Measurements from ENCODE around the gene ZNF660.
"Not testable (repeated sequence)": the region's sequence is repeated elsewhere in the genome, so short reads cannot be mapped to it uniquely, and the experiment has no call there.

The ZNF660 gene

GRCh38 chr3:44579749-44580148 is 5.0 kb upstream of the ZNF660 start:
- not testable (repeated sequence) for H3K9ac ChIP-seq (ENCODE audit: low read depth, low read length)

GRCh38 chr3:44580971-44581370 is 3.8 kb upstream of the ZNF660 start:
- H3K9me3 ChIP-seq (ENCODE audit: control insufficient read depth, insufficient read depth, low read length); H3K9ac ChIP-seq (ENCODE audit: low read depth, low read length); H3K4me1 ChIP-seq (ENCODE audit: insufficient read depth, low read length); H3K36me3 ChIP-seq (ENCODE audit: insufficient read depth, low read length): not testable (repeated sequence)

More at GRCh38 chr3:44579749-44580148, 5.0 kb upstream of the ZNF660 start:
- not testable (repeated sequence) for H3K36me3 ChIP-seq (ENCODE audit: insufficient read depth, low read length); H3K9me3 ChIP-seq (ENCODE audit: control insufficient read depth, insufficient read depth, low read length); H3K4me1 ChIP-seq (ENCODE audit: insufficient read depth, low read length)

- H3K4me1 ChIP-seq (ENCODE audit: insufficient read depth, low read length): no peaks in the 10 kb centered on the region
- no peak overlapping the region for H3K9ac ChIP-seq (ENCODE audit: low read depth, low read length)
- peaks cover 13% of the 10 kb centered on the region for H3K36me3 ChIP-seq (ENCODE audit: insufficient read depth, low read length)
- H3K9me3 ChIP-seq (ENCODE audit: control insufficient read depth, insufficient read depth, low read length): peaks cover 28% of the 10 kb centered on the region
Observed at GRCh38 chr3:44596621-44597020, 11.9 kb downstream of the ZNF660 start.

GRCh38 chr3:44601749-44602148 is 17.0 kb downstream of the ZNF660 start:
- Histone ChIP-seq H3K36me3 (ENCODE audit: insufficient read depth, low read length) (no peaks in the 10 kb centered on the region; the same call in none of the 2 replicates), H3K4me1 (ENCODE audit: insufficient read depth, low read length) (no peaks in the 10 kb centered on the region), H3K9me3 (ENCODE audit: control insufficient read depth, insufficient read depth, low read length) (0 out of 2 replicates have a peak, but pooled peaks cover 3% of the 10 kb centered on the region), H3K9ac (ENCODE audit: low read depth, low read length) (no peak overlapping the region)

- no peaks in the 10 kb centered on the region for H3K9me3 ChIP-seq (ENCODE audit: control insufficient read depth, insufficient read depth, low read length)
- no peaks in the 10 kb centered on the region for H3K4me1 ChIP-seq (ENCODE audit: insufficient read depth, low read length)
- no peak overlapping the region for H3K9ac ChIP-seq (ENCODE audit: low read depth, low read length)
- H3K36me3 ChIP-seq (ENCODE audit: insufficient read depth, low read length): no peaks in the 10 kb centered on the region; the same call in 1 of the 2 replicates
Observed at GRCh38 chr3:44612678-44613077, 27.9 kb downstream of the ZNF660 start.

GRCh38 chr3:44624749-44625480 is 40.2 kb downstream of the ZNF660 start, which contains the start of gene ZNF197:
Gene ZNF197 (plus strand): TSS chr3:44625036. CDS start chr3:44629155, 4,119 bp downstream.
- no peaks in the 10 kb centered on the region for H3K36me3 ChIP-seq (ENCODE audit: insufficient read depth, low read length)
- H3K9me3 ChIP-seq (ENCODE audit: control insufficient read depth, insufficient read depth, low read length): no peaks in the 10 kb centered on the region
- no peaks in the 10 kb centered on the region for H3K4me1 ChIP-seq (ENCODE audit: insufficient read depth, low read length)
- peak within 1 kb of the TSS; percentile 83 for H3K9ac ChIP-seq (ENCODE audit: low read depth, low read length)

GRCh38 chr3:44628716-44629115 is 44.0 kb downstream of the ZNF660 start:
- Histone ChIP-seq H3K36me3 (ENCODE audit: insufficient read depth, low read length) (peaks cover 7% of the 10 kb centered on the region; the same call in 1 of the 2 replicates), H3K4me1 (ENCODE audit: insufficient read depth, low read length) (no peaks in the 10 kb centered on the region), H3K9ac (ENCODE audit: low read depth, low read length) (no peak overlapping the region), H3K9me3 (ENCODE audit: control insufficient read depth, insufficient read depth, low read length) (no peaks in the 10 kb centered on the region)

- no peaks in the 10 kb centered on the region for H3K4me1 ChIP-seq (ENCODE audit: insufficient read depth, low read length)
- no peak overlapping the region for H3K9ac ChIP-seq (ENCODE audit: low read depth, low read length)
- peaks cover 7% of the 10 kb centered on the region; the same call in 1 of the 2 replicates for H3K36me3 ChIP-seq (ENCODE audit: insufficient read depth, low read length)
- no peaks in the 10 kb centered on the region for H3K9me3 ChIP-seq (ENCODE audit: control insufficient read depth, insufficient read depth, low read length)
Observed at GRCh38 chr3:44632193-44632592, 47.4 kb downstream of the ZNF660 start.

GRCh38 chr3:44642337-44642736 is 57.6 kb downstream of the ZNF660 start:
- peaks cover 26% of the 10 kb centered on the region for H3K36me3 ChIP-seq (ENCODE audit: insufficient read depth, low read length)

GRCh38 chr3:44643024-44643423 is 58.3 kb downstream of the ZNF660 start:
- peaks cover 36% of the 10 kb centered on the region for H3K9me3 ChIP-seq (ENCODE audit: control insufficient read depth, insufficient read depth, low read length)
- no peak overlapping the region for H3K9ac ChIP-seq (ENCODE audit: low read depth, low read length)
- H3K36me3 ChIP-seq (ENCODE audit: insufficient read depth, low read length): peaks cover 26% of the 10 kb centered on the region
- H3K4me1 ChIP-seq (ENCODE audit: insufficient read depth, low read length): no peaks in the 10 kb centered on the region

More at GRCh38 chr3:44642337-44642736, 57.6 kb downstream of the ZNF660 start:
- Histone ChIP-seq H3K9ac (ENCODE audit: low read depth, low read length) (no peak overlapping the region), H3K4me1 (ENCODE audit: insufficient read depth, low read length) (no peaks in the 10 kb centered on the region), H3K9me3 (ENCODE audit: control insufficient read depth, insufficient read depth, low read length) (peaks cover 36% of the 10 kb centered on the region)

- H3K4me1 ChIP-seq (ENCODE audit: insufficient read depth, low read length): no peaks in the 10 kb centered on the region
- no peak overlapping the region for H3K9ac ChIP-seq (ENCODE audit: low read depth, low read length)
- H3K36me3 ChIP-seq (ENCODE audit: insufficient read depth, low read length): peaks cover 21% of the 10 kb centered on the region
- H3K9me3 ChIP-seq (ENCODE audit: control insufficient read depth, insufficient read depth, low read length): peaks cover 16% of the 10 kb centered on the region; the same call in 1 of the 2 replicates
Observed at GRCh38 chr3:44647771-44648170, 63.0 kb downstream of the ZNF660 start.

GRCh38 chr3:44648564-44649229 is 63.9 kb downstream of the ZNF660 start, which contains the start of gene ZNF35:
Gene ZNF35 (plus strand): TSS chr3:44648732. CDS start chr3:44651068, 2,336 bp downstream.
- Histone ChIP-seq H3K4me1 (ENCODE audit: insufficient read depth, low read length) (no peaks in the 10 kb centered on the region), H3K9ac (ENCODE audit: low read depth, low read length) (peak within 1 kb of the TSS; percentile 79), H3K36me3 (ENCODE audit: insufficient read depth, low read length) (peaks cover 21% of the 10 kb centered on the region), H3K9me3 (ENCODE audit: control insufficient read depth, insufficient read depth, low read length) (peaks cover 7% of the 10 kb centered on the region; the same call in 1 of the 2 replicates)

Data from ES-I3 (cell line).